ENCODE data around the gene TES. TPM values are rescaled to one million over a fixed set of nuclear protein-coding genes. Genes with fewer than 3 reads are reported as not detected.

The TES gene
- total RNA-seq, 1 experiment from 2014 or later: 28.2 TPM

DNA sequence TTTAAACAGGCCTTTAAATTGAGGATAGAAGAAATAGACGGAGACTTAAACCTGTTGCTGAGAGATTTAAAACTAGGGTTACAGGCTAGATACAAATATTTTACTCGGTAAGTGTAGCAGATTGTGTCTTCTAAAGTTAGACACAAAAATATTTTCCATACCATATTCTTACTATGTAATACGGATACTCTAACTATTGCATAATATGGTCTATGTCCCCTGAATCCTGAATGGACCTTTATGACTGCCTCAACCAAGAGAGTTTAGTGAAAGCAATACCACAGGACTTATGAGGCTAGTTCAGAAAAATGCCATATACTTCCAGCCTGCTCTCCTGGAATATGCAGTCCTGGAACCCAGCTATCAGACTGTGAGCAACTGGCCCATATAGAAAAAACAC lies 13.4 kb upstream of the TES start:
- Histone ChIP-seq H4K91ac (ENCODE audit: insufficient read length, low read depth, low read length) (no peak overlapping the region), H3K23ac (ENCODE audit: insufficient read length, low read depth, low read length) (no peak overlapping the region), H2AFZ (ENCODE audit: low read length) (no peak overlapping the region), H3K27me3 (ENCODE audit: insufficient read depth, low read length) (no peaks in the 10 kb centered on the region), H4K20me1 (ENCODE audit: control insufficient read depth, insufficient read depth, insufficient read length) (no peaks in the 10 kb centered on the region), H3K18ac (ENCODE audit: insufficient read length, low read depth, low read length) (no peak overlapping the region), H3K14ac (ENCODE audit: insufficient read depth, low read length) (no peak overlapping the region), H3K79me1 (ENCODE audit: insufficient read depth, low read depth, low read length, poor library complexity, severe bottlenecking) (no peaks in the 10 kb centered on the region), H3K4ac (ENCODE audit: low read depth, low read length) (no peak overlapping the region), H3T11ph (ENCODE audit: low read length) (no peak overlapping the region), H3K23me2 (ENCODE audit: insufficient read length, low read depth, low read length, poor library complexity, severe bottlenecking) (no peaks in the 10 kb centered on the region), H2BK120ac (ENCODE audit: low read depth, low read length, poor library complexity, severe bottlenecking) (no peak overlapping the region), H3K56ac (ENCODE audit: insufficient read length, low read depth, low read length) (no peak overlapping the region), H3K79me2 (ENCODE audit: insufficient read depth, low read length) (no peaks in the 10 kb centered on the region), H3K9ac (ENCODE audit: extremely low read depth, insufficient read length, low read length) (no peak overlapping the region), H3K9me3 (ENCODE audit: control insufficient read depth, low read depth, low read length) (no peaks in the 10 kb centered on the region), H2BK20ac (ENCODE audit: low read depth, low read length, poor library complexity, severe bottlenecking) (no peak overlapping the region), H4K5ac (ENCODE audit: insufficient read length, low read depth, low read length) (no peak overlapping the region), H3K27ac (ENCODE audit: insufficient read length, low read depth, low read length) (no peak overlapping the region), H2BK5ac (ENCODE audit: insufficient read length, low read length) (no peak overlapping the region), H2BK15ac (ENCODE audit: low read depth, low read length) (no peak overlapping the region), H3K4me1 (ENCODE audit: insufficient read depth, low read length) (no peaks in the 10 kb centered on the region), H3K4me2 (ENCODE audit: insufficient read depth, insufficient read length, low read length) (no peak overlapping the region), H2BK12ac (ENCODE audit: insufficient read length, low read depth, low read length) (no peak overlapping the region), H4K8ac (replicated peaks; ENCODE audit: insufficient read length, low read depth, low read length) (no peak overlapping the region), H2AK5ac (ENCODE audit: insufficient read length, low read length) (no peak overlapping the region)
- Mint-ChIP-seq H3K27ac (no peak overlapping the region), H3K36me3 (ENCODE audit: insufficient read depth in 1 of 3, low read depth in 3 of 3) (no peaks in the 10 kb centered on the region), H3K27me3 (ENCODE audit: low read depth) (no peaks in the 10 kb centered on the region), H3K4me1 (no peaks in the 10 kb centered on the region), H3K9me3 (no peaks in the 10 kb centered on the region), H3K4me3 (no peak overlapping the region)
- no peak for DNase-seq
- WGBS (ENCODE audit: extremely low coverage, insufficient read length, low lambda C conversion rate): no CpG with 5 or more reads among the region's 3 CpGs
- TF ChIP-seq, protein P1, sequence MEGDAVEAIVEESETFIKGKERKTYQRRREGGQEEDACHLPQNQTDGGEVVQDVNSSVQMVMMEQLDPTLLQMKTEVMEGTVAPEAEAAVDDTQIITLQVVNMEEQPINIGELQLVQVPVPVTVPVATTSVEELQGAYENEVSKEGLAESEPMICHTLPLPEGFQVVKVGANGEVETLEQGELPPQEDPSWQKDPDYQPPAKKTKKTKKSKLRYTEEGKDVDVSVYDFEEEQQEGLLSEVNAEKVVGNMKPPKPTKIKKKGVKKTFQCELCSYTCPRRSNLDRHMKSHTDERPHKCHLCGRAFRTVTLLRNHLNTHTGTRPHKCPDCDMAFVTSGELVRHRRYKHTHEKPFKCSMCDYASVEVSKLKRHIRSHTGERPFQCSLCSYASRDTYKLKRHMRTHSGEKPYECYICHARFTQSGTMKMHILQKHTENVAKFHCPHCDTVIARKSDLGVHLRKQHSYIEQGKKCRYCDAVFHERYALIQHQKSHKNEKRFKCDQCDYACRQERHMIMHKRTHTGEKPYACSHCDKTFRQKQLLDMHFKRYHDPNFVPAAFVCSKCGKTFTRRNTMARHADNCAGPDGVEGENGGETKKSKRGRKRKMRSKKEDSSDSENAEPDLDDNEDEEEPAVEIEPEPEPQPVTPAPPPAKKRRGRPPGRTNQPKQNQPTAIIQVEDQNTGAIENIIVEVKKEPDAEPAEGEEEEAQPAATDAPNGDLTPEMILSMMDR (conservative IDR thresholded peaks at IDR 0.05): no peak
